HG03521 (cell line): ENCODE data around the gene PAK4.

Source experiments
- ATAC-seq: cut with Tn5 transposase; IDR thresholded peaks from one replicate; pipeline ENCODE4 v1.9.1; 2021; ENCODE audit warnings: mild to moderate bottlenecking, moderate library complexity; ENCODE audit not compliant: unreplicated experiment

Gene PAK4

GRCh38 chr19:39175564-39175963, 50.0 kb downstream of the PAK4 start:
- ATAC-seq, result no peak

GRCh38 chr19:39177110-39177699, 51.6 kb downstream of the PAK4 start:
- ATAC-seq, result no peak

GRCh38 chr19:39177736-39178135, 52.1 kb downstream of the PAK4 start:
- ATAC-seq, result no peak

DNA sequence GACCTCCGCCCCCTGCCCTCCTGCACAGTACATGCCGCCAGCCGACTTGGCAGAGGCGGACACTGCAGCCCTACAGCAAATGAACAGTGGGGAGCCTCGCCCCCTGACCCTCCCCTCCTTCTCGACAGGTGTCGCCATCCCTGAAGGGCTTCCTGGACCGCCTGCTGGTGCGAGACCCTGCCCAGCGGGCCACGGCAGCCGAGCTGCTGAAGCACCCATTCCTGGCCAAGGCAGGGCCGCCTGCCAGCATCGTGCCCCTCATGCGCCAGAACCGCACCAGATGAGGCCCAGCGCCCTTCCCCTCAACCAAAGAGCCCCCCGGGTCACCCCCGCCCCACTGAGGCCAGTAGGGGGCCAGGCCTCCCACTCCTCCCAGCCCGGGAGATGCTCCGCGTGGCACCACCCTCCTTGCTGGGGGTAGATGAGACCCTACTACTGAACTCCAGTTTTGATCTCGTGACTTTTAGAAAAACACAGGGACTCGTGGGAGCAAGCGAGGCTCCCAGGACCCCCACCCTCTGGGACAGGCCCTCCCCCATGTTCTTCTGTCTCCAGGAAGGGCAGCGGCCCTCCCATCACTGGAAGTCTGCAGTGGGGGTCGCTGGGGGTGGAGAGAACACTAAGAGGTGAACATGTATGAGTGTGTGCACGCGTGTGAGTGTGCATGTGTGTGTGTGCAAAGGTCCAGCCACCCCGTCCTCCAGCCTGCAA, 52.9 kb downstream of the PAK4 start:
- no peak for ATAC-seq

GRCh38 chr19:39179754-39180153, 54.2 kb downstream of the PAK4 start:
- no peak for ATAC-seq

- ATAC-seq, result no peak
Observed at GRCh38 chr19:39180749-39181148, 55.2 kb downstream of the PAK4 start.

- no peak for ATAC-seq
Observed at GRCh38 chr19:39181500-39182173, 56.1 kb downstream of the PAK4 start.

DNA sequence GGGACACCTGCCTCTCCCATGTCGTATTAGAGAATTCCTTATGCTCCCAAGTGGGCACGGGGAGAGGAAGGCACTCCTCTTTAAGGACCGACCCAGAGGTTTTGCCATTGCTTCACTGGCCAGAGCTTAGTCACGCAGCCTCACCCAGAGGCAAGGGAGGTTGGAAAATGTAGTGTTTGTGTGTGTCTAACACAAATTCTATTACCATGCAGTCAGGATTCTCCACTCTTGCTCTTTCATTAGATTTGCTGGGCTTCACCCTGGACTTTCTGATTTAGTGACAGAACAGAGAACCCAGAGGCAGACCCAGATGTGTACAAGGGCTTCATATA, 56.6 kb downstream of the PAK4 start:
- no peak for ATAC-seq

DNA sequence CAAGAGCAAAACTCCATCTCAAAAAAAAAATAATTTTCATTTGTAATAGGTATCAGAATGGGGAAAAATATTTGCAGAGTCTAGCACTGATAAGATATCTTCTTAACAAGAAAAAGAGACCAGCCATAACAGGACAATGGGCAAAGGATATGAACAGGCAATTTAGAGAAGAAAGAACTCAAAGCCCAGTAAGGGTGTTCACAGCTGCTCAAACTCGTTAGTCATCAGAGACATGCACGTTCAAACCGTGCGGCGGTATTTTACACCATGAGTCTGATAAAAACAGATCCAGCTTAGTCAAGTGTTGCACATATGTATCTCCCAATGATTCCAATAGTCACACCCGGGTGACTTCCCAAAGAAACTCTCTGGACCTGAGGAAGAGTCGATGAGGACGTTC, 57.5 kb downstream of the PAK4 start:
- no peak for ATAC-seq

DNA sequence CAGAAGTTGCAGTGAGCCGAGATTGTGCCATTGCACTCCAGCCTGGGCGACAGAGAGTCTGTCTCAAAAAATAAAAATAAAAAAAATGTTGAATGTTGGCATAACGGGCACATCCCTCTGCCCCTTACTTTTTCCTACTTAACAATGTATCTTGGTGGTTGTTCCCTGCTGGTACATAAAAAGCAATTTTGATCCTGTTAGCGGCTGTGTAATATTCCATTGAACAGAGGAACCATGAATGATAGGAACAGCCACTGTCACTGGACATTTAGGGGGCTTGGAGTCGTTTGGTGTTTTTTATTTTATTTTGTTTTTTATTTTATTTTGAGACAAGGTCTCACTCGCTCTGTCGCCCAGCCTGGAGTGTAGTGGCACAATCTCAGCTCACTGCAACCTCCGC, 60.8 kb downstream of the PAK4 start:
- ATAC-seq, result no peak

DNA sequence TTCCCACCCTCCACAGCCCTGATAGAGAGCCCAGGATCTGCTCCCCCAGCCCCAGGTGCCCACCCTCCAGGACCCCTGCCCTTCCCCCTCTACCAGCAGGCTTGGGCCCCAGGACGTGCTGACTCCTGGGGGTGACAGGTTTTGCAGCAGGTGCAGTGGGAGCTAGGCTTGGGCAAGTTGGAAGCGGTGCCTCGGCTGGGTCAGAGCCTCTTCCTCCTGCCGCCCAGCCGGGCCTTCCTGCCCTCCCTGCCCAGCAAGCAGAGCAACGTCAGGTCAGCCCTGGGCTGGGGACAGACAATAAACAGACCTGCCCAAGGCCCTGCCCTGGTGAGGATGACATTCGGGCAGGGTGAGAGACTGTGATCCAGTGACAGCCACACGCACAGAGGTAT, 62.0 kb downstream of the PAK4 start:
- ATAC-seq, result no peak

- no peak for ATAC-seq
Observed at GRCh38 chr19:39188960-39189359, 63.4 kb downstream of the PAK4 start.

GRCh38 chr19:39190768-39191167, 65.2 kb downstream of the PAK4 start:
- no peak for ATAC-seq

GRCh38 chr19:39192846-39193245, 67.3 kb downstream of the PAK4 start:
- no peak for ATAC-seq

- ATAC-seq, result no peak
Observed at GRCh38 chr19:39193803-39194202, 68.2 kb downstream of the PAK4 start.

GRCh38 chr19:39194832-39195542, 69.4 kb downstream of the PAK4 start:
- ATAC-seq, result no peak

DNA sequence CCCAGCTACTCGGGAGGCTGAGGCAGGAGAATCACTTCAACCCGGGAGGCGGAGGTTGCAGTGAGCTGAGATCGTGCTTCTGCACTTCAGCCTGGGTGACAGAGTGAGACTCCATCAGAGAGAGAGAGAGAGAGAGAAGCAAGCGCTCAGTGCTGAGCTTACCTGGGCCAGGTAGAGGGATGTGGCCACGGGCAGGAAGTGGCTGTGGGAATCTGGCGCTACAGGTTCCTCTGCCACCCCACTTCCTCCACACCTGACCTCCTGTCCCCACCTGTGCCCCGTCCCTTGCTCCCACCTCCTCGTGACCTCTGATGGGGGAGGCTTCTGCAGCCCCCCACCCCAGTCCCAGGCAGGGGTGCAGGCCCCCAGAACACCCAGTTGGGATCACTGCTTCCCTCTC, 70.2 kb downstream of the PAK4 start:
- ATAC-seq, result no peak

DNA sequence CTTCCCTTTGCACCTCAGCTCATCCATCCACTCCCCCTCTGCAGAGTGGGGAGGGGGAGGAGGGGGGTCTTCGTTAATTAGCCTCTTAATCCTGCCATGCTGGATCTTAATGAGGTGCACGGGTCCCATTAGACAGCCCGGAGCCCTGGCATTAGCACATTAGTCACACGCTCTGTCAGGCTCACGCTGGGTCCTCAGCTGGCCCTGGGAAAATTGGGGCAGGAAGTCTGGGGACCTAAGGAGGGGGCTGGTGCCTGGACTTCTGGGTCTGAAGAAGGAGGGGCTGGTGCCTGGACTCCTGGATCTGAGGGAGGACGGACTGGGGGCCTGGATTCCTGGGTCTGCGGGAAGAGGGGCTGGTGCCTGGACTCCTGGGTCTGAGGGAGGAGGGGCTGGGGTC, 70.7 kb downstream of the PAK4 start:
- ATAC-seq, result no peak

- no peak for ATAC-seq
Observed at GRCh38 chr19:39196860-39197562, 71.4 kb downstream of the PAK4 start, which contains the start of gene NCCRP1. NCCRP1 (plus strand) TSS chr19:39196964; CDS start chr19:39196983, 19 bp downstream.

DNA sequence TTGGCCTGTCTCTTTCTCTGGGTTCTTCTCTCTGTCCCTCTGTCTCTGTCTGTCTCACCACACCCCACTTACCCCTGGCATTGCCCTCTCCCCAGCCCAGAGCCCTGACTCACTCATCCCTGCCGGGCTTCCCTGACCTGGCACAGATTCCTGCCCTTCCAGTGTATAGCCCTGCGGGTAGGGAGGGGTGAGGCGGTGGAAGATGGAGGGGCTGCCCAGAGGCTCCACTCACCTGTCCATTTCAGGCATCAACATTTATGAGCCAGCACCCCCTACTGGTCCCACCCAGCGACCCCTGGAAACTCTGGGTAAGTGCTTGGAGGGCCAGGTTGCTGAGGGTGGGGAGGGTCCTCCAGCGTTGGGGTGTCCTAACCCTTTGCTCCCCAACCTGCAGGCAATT, 72.2 kb downstream of the PAK4 start:
- ATAC-seq, result no peak

- ATAC-seq, result no peak
Observed at GRCh38 chr19:39199025-39199424, 73.4 kb downstream of the PAK4 start.
